Breast epithelium (tissue), 4 donors: ENCODE results near the gene TNFRSF25. TPM values are rescaled to one million over a fixed set of nuclear protein-coding genes. Genes with fewer than 3 reads are reported as not detected.
"Not testable (repeated sequence)": the region's sequence is repeated elsewhere in the genome, so short reads cannot be mapped to it uniquely, and the experiment has no call there.

Experiments used
- DNase-seq, 2 donors: peaks; one replicate each; pipeline ENCODE4 v3.0.0-alpha.2; 2019; ENCODE audit warnings: low spot score in 2 of 2
- H3K27ac ChIP-seq, 2 donors: fragments of 200-600 bp; sonication (generic) in 1 of 2; one replicate each; pipeline ENCODE4 v1.5.1; 2016 to 2019; ENCODE audit warnings: mild to moderate bottlenecking in 1 of 2
- H3K27me3 ChIP-seq, 2 donors: fragments of 200-600 bp; sonication (generic) in 1 of 2; one replicate each; pipeline versions ENCODE4 v1.5.1 to v1.6.0; 2017 to 2019; ENCODE audit warnings: control low read depth in 1 of 2, mild to moderate bottlenecking in 1 of 2
- H3K36me3 ChIP-seq: fragments of 200-600 bp; one replicate; pipeline ENCODE4 v1.5.1; 2019
- H3K4me1 ChIP-seq, 2 donors: fragments of 200-600 bp; sonication (generic); one replicate each; pipeline ENCODE4 v1.5.1; 2016 to 2019; ENCODE audit warnings: control low read depth in 1 of 2
- H3K4me3 ChIP-seq, 3 donors: fragments of 200-600 bp; sonication (generic); 1 replicate in 2 of 3; 2 replicates in 1 of 3; pipeline ENCODE4 v1.5.1; 2016 to 2019; ENCODE audit warnings: mild to moderate bottlenecking in 3 of 3, moderate library complexity in 2 of 3
- H3K9me3 ChIP-seq, 2 donors: fragments of 200-600 bp; sonication (generic) in 1 of 2; one replicate each; pipeline ENCODE4 v1.5.1; 2016 to 2019; ENCODE audit warnings: control low read depth in 1 of 2
- POLR2A ChIP-seq: fragments of 450-650 bp; IDR thresholded peaks from one replicate; pipeline ENCODE4 v1.6.1; 2016; ENCODE audit warnings: antibody characterized with exemption, mild to moderate bottlenecking, moderate library complexity
- POLR2AphosphoS5 ChIP-seq, 3 donors: sonication (generic); formaldehyde crosslinking; IDR thresholded peaks; one replicate each; pipeline ENCODE4 v1.6.1; 2017; ENCODE audit warnings: antibody characterized with exemption in 3 of 3
- intact Hi-C: fragments of 100-400 bp; cut with DNase I; formaldehyde crosslinking; loops from one replicate; pipeline ENCODE4 v1.15.1; 2023; ENCODE audit warnings: low total_unique reads
- total RNA-seq, 3 donors: library from RNA; depleted of rRNA; stranded (reverse); fragments of >200 nt; gene quantifications; one replicate each; pipeline ENCODE4 v1.1.0, GENCODE V29; 2016
- TF ChIP-seq, protein P1 (sequence below), 3 donors: fragments of 450-650 bp; IDR thresholded peaks; one replicate each; pipeline ENCODE4 v1.5.1; 2016 to 2017; ENCODE audit warnings: antibody characterized with exemption in 3 of 3, mild to moderate bottlenecking in 3 of 3, moderate library complexity in 3 of 3

Gene TNFRSF25
- total RNA-seq, 3 donors from 2014 or later: 3.8 to 13.1 (median 12.4) TPM

DNA sequence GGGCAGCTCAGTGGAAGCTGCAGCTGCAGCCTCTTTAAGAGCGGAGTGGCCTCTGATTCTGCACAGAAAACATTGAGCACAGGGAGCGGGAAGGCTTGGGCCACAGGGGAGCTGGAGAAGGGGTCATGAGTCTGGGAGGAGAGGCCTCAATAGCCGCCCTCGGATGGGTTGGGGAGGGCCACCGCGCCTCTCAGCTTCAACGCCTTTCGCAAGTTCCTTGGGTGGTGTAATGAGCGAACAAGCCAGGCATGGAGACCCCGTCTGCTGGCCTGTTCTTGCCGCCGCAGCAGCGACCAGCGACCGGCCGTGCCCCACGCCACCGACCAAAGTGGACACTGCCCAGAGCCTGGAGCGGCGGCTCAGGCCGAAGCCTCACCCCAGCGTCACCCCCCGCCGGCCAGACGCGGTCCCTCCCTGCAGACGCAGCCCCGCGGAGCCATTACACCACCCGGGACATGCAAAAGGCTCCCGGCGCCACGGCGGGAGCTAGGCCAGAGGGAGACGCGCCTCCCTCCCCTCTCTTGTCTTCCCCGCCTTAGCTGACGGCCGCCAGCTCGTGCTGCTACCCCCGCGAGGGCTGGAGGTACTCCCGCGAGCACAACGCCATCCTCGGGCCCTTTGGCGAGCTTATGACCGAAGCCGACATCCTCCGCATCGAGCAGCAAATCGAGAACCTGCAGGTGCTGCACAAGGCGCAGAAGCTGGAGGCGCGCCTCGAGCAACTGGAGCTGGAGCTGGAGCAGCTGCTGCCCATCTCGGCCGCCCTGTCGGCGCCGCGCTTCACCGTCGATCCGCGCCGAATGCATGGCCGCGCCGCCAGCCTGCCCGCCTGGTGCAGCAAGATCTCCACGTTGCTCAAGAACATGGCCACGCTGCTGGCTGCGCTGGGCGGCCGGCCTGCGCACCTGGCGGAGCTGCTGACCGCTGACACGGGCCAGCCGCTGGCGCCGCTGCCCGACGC lies 11.8 kb downstream of the TNFRSF25 start:
- intact Hi-C loops, H3K4me1 ChIP-seq, DNase-seq, H3K9me3 ChIP-seq, H3K27ac ChIP-seq, H3K36me3 ChIP-seq: not testable (repeated sequence)
- Histone ChIP-seq H3K4me3 (peak overlapping the region in 1 of 3 donors; percentile 43), H3K27me3 (peaks cover 0 to 61% of the 10 kb centered on the region in 2 donors)

DNA sequence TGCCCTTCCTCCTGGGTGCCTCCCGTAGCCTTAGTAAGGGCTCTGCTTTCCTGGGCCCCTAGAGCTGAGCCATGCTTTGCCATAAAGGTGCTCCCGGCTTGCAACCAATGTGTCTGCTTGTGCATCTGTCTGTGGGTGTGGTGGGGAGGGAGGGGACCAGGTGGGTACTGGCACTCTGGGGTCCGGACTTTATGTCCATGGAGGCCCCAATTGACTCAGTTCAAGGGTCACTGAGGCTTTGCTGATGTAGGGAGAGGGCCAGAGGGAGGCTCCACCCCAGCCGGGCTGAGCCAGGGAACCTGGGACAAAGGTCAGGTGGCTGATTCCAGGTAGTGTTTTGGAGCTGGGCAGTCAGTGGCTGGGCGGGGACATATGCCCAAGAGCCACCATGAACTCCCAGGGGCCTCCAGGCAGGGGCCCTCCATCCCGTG lies 15.0 kb downstream of the TNFRSF25 start:
- H3K27ac ChIP-seq: no peak overlapping the region
- peaks cover 5 to 78% of the 10 kb centered on the region in 2 donors for H3K27me3 ChIP-seq

DNA sequence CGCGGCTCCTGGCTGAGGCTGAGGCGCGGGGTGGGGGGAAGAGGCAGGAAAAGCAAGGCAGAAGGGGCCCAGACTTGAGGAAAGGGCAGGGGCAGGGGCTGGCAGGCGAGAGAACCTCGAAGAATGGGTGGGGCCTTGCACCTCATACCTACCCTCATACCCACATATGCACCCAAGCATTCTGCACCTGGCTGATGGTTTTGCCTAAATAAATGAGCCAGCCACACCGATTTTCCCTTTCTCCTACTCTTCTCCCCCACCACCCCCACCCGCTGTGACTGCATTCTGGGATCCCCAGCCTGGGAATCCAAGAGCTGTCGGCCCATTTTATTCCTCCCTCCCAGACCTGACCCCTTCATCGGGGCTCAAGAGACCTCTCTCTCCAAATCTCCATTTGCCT lies 15.5 kb downstream of the TNFRSF25 start:
- H3K4me3 ChIP-seq, intact Hi-C loops, DNase-seq, H3K36me3 ChIP-seq, H3K9me3 ChIP-seq, H3K27ac ChIP-seq, H3K4me1 ChIP-seq: not testable (repeated sequence)
- peaks cover 5 to 74% of the 10 kb centered on the region in 2 donors for H3K27me3 ChIP-seq

More for the DNA sequence above, 15.0 kb downstream of the TNFRSF25 start:
- intact Hi-C loops: no loop called here
- DNase-seq: no peak
- TF ChIP-seq POLR2A (no peak), POLR2AphosphoS5 (IDR thresholded peaks at IDR 0.05) (no peak)
- TF ChIP-seq, protein P1, sequence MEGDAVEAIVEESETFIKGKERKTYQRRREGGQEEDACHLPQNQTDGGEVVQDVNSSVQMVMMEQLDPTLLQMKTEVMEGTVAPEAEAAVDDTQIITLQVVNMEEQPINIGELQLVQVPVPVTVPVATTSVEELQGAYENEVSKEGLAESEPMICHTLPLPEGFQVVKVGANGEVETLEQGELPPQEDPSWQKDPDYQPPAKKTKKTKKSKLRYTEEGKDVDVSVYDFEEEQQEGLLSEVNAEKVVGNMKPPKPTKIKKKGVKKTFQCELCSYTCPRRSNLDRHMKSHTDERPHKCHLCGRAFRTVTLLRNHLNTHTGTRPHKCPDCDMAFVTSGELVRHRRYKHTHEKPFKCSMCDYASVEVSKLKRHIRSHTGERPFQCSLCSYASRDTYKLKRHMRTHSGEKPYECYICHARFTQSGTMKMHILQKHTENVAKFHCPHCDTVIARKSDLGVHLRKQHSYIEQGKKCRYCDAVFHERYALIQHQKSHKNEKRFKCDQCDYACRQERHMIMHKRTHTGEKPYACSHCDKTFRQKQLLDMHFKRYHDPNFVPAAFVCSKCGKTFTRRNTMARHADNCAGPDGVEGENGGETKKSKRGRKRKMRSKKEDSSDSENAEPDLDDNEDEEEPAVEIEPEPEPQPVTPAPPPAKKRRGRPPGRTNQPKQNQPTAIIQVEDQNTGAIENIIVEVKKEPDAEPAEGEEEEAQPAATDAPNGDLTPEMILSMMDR (IDR thresholded peaks at IDR 0.05): no peak
- Histone ChIP-seq H3K4me3 (no peak overlapping the region), H3K36me3 (no peaks in the 10 kb centered on the region), H3K4me1 (no peaks in the 10 kb centered on the region), H3K9me3 (no peaks in the 10 kb centered on the region)

DNA sequence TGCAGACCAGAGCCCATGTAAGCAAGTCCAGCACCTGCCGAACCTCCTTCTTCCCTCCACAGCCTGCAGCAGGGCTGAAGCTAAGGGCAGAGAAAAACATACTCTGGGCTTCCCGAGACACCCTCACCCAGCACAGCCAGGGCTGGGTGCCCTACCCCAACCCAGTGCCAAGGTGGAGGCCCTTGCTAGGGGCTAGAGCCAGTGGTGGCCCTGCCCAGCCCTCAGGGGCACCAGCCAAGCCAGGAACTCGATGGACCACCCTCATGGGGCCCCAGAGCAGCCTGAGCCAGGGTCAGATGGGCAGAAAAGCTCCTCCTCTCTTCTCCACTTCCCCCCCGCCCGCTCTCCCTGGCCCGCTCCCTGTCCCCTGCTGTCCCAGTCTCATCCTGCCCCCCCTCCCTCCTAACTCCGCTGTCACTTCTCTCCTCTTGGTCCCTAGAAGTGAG lies 15.9 kb downstream of the TNFRSF25 start:
- no peaks in the 10 kb centered on the region for H3K9me3 ChIP-seq
- no peaks in the 10 kb centered on the region for H3K4me1 ChIP-seq
- no peak overlapping the region for H3K27ac ChIP-seq
- intact Hi-C loops: no loop called here
- H3K4me3 ChIP-seq: no peak overlapping the region
- no peaks in the 10 kb centered on the region for H3K36me3 ChIP-seq
- peaks cover 5 to 69% of the 10 kb centered on the region in 2 donors for H3K27me3 ChIP-seq
- TF ChIP-seq POLR2A (no peak), POLR2AphosphoS5 (IDR thresholded peaks at IDR 0.05) (no peak)
- TF ChIP-seq, protein P1 (IDR thresholded peaks at IDR 0.05): no peak
- DNase-seq: no peak

DNA sequence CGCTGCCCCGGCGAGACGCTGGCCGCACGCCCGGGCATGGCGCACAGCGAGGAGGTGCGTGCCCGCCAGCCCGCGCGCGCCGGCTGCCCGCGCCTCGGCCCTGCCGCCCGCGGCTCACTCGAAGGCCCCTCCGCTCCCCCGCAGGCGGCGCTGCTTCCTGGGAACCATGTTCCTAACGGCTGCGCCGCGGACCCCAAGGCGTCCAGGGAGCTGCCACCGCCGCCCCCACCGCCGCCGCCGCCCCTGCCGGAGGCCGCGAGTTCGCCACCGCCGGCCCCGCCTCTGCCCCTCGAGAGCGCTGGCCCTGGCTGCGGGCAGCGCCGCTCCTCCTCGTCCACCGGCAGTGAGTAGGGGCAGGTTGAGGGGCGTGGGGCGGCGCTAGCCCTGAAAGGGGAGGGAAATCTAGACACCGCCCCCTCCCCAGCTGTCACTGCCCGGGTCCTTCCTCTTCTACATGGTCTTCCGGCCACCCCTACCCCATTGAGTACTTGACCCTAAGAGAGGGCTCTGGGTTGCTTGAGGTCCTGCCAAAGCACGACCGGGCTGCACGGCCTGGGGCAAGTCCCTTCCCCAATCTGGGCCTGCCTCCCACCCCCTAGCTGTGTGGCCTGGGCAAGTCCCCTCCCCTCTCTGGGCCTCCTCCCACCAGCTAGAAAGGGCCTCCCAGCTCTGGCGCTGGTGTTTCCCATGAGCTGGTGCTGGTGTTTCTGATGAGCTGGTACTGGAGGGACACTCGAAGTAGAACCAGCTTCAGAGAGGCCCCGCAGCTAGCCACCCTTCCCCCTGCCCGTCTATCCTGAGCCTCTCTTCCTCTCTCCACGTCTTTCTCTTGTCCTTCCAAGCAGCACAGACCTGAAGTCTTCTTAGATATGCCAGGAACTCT lies 17.0 kb downstream of the TNFRSF25 start:
- intact Hi-C loops: no loop called here
- no peaks in the 10 kb centered on the region for H3K4me1 ChIP-seq
- TF ChIP-seq POLR2AphosphoS5 (IDR thresholded peaks at IDR 0.05): no peak
- TF ChIP-seq, protein P1 (IDR thresholded peaks at IDR 0.05): no peak
- TF ChIP-seq POLR2A: no peak
- H3K27me3 ChIP-seq: peaks cover 5 to 59% of the 10 kb centered on the region in 2 donors
- no peak overlapping the region for H3K27ac ChIP-seq
- no peak for DNase-seq
- no peaks in the 10 kb centered on the region for H3K36me3 ChIP-seq
- no peaks in the 10 kb centered on the region for H3K9me3 ChIP-seq
- H3K4me3 ChIP-seq: peak overlapping the region in 2 of 3 donors; percentile 37 to 60
